Naive thymus-derived CD8-positive, alpha-beta T cell (primary cell): Measurements from ENCODE around the gene IKZF4. TPM values are rescaled to one million over a fixed set of nuclear protein-coding genes. Genes with fewer than 3 reads are reported as not detected.

ENCODE experiments used
- ATAC-seq, 2 donors: fragments of 150-1000 bp; cut with Tn5 transposase in 1 of 2; sonication (Bioruptor Pico), chemical (Tn5 transposase) in 1 of 2; 1 replicate in 1 of 2; 2 replicates in 1 of 2; pipeline ENCODE4 v1.10.0; 2021; ENCODE audit warnings: mild to moderate bottlenecking in 2 of 2, moderate library complexity in 2 of 2
- POLR2A ChIA-PET: fragments of 350-600 bp; sonication (Branson Sonifier 250); formaldehyde crosslinking; loops from one replicate; lab custom pipeline; 2021; ENCODE audit warnings: antibody characterized with exemption; lab: Charles Lee
- DNase-seq, 10 donors: peaks; one replicate each; pipeline versions ENCODE4 v3.0.0 to v3.0.0-alpha.2; 2020 to 2022
- H3K27ac Mint-ChIP-seq, 10 donors: one replicate each; pipeline ENCODE4 v1.8.0; 2020 to 2022; ENCODE audit warnings: mild to moderate bottlenecking in 10 of 10, mixed read lengths in 10 of 10, moderate library complexity in 4 of 10, inconsistent platforms in 1 of 10
- H3K27me3 Mint-ChIP-seq, 5 donors: one replicate each; pipeline ENCODE4 v1.8.0; 2021 to 2022; ENCODE audit warnings: mixed read lengths in 5 of 5
- H3K36me3 Mint-ChIP-seq, 3 donors: one replicate each; pipeline ENCODE4 v1.8.0; 2020 to 2022; ENCODE audit warnings: mixed read lengths in 3 of 3, mild to moderate bottlenecking in 2 of 3, inconsistent platforms in 1 of 3
- H3K4me1 Mint-ChIP-seq, 4 donors: one replicate each; pipeline ENCODE4 v1.8.0; 2021 to 2022; ENCODE audit warnings: mixed read lengths in 4 of 4
- H3K4me3 Mint-ChIP-seq, 10 donors: one replicate each; pipeline ENCODE4 v1.8.0; 2020 to 2022; ENCODE audit warnings: mild to moderate bottlenecking in 10 of 10, mixed read lengths in 10 of 10, moderate library complexity in 6 of 10, inconsistent platforms in 1 of 10
- H3K9me3 Mint-ChIP-seq, 9 donors: one replicate each; pipeline ENCODE4 v1.8.0; 2020 to 2022; ENCODE audit warnings: mixed read lengths in 9 of 9, mild to moderate bottlenecking in 3 of 9, inconsistent platforms in 1 of 9, moderate library complexity in 1 of 9
- polyA plus RNA-seq, 3 donors: library from polyadenylated mRNA; unstranded; fragments of 300-500 nt; fragmentation: Illumina TruSeq; gene quantifications; one replicate each; pipeline ENCODE4 v1.2.3, GENCODE V29; 2021
- total RNA-seq, 8 experiments: library from RNA in 2 of 8; stranded (reverse) in 2 of 8; gene quantifications; one replicate each; pipeline ENCODE4 v1.2.3 and lab custom pipeline; 2021 to 2026

The IKZF4 gene
- total and polyA plus RNA-seq, 5 experiments from 2014 or later: 0.48 to 5.2 (median 0.67) TPM

DNA sequence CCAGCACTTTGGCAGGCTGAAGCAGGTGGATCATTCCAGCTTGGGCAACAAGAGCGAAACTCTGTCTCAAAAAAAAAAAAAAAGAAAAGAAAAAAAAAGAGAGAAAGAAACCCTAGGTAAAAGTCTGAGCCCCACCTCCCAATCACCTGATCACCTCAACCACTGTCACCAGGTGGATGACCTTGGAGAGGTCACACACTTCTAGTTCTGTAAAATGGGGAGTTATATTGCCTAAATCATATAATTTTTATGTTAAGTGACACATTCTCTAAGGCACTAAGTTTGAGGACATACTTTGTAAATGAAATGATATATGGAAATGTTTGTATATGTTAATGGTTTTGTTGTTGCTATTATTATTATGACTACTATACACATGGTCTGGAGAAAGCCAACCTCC is 57.6 kb downstream of the IKZF4 start:
- Mint-ChIP-seq H3K27me3 (peaks cover 0 to 4% (median 0%) of the 10 kb centered on the region in 5 donors), H3K9me3 (no peaks in the 10 kb centered on the region), H3K27ac (peak overlapping the region in 6 of 10 donors; percentile 15 to 64 (median 25)), H3K4me1 (peaks cover 0 to 14% (median 9%) of the 10 kb centered on the region in 4 donors), H3K36me3 (no peaks in the 10 kb centered on the region), H3K4me3 (peak overlapping the region; percentile 81 to 91 (median 86))
- POLR2A ChIA-PET: interaction anchor here (4.1 to 6.0 kb wide), 2 partner anchors 24 to 39 kb away, joined by 31 to 100 read pairs; partner anchors contain the start of genes PA2G4, RPL41 and ZC3H10
- no peak for ATAC-seq
- no peak for DNase-seq

DNA sequence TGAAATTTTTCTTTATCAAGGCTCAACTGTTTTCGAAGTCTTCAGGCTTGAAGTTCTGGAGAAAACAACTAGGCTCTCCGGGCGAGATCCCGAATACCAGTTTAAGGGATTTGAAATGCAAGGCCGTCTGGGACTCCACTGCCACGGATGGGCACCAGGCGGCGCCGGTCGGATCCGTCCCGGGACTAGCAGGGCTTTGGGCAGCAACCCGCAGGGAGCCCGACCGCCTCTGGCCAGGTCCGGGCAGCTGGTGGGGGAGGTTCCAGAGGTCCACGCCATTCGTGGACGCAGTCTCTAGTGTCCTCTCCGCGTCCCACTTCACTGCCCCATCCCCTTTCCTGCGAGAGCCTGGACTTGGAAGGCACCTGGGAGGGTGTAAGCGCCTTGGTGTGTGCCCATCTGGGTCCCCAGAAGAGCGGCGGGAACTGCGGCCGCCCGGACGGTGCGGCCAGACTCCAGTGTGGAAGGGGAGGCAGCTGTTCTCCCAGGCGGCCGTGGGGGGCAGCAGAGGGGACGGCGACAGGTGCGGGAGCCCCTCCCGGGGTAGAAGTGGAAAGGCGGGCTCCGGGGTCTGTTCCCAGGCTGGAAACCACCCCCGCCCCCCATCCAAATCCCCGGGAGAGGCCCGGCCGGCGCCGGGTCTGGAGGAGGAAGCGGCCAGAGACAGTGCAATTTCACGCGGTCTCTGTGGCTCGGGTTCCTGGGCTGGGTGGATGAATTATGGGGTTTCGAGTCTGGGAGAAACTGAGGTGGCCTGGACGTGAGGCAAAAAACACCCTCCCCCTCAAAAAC is 58.3 kb downstream of the IKZF4 start:
- H3K36me3 Mint-ChIP-seq: no peaks in the 10 kb centered on the region
- peaks cover 0 to 14% (median 9%) of the 10 kb centered on the region in 4 donors for H3K4me1 Mint-ChIP-seq
- H3K27ac Mint-ChIP-seq: peak overlapping the region in 7 of 10 donors; percentile 2 to 64 (median 48)
- POLR2A ChIA-PET: interaction anchor here (1.0 to 6.0 kb wide), 5 partner anchors 23 to 249 kb away, joined by 3 to 100 read pairs (median 6); partner anchors contain the start of genes DNAJC14, PA2G4, RPL41 and ZC3H10
- H3K27me3 Mint-ChIP-seq: peaks cover 0 to 6% (median 0%) of the 10 kb centered on the region in 5 donors
- H3K9me3 Mint-ChIP-seq: no peaks in the 10 kb centered on the region
- H3K4me3 Mint-ChIP-seq: peak overlapping the region; percentile 81 to 91 (median 86)
- DNase-seq: peak; percentile 30 to 74 (median 50)
- peak; percentile 73 to 76 for ATAC-seq

- no peaks in the 10 kb centered on the region for H3K36me3 Mint-ChIP-seq
- H3K9me3 Mint-ChIP-seq: no peaks in the 10 kb centered on the region
- DNase-seq: peak; percentile 12 to 70 (median 42)
- POLR2A ChIA-PET: interaction anchor here (1.0 to 6.0 kb wide), 7 partner anchors 22 to 250 kb away, joined by 3 to 100 read pairs (median 6); partner anchors contain the start of genes DNAJC14, PA2G4, RNF41 and RPL41
- H3K4me1 Mint-ChIP-seq: peaks cover 0 to 14% (median 10%) of the 10 kb centered on the region in 4 donors
- peaks cover 0 to 6% (median 0%) of the 10 kb centered on the region in 5 donors for H3K27me3 Mint-ChIP-seq
- H3K4me3 Mint-ChIP-seq: peak within 1 kb of the TSS; percentile 81 to 91 (median 86)
- ATAC-seq: peak; percentile 68 to 74
- peak within 1 kb of the TSS in 6 of 10 donors; percentile 19 to 66 (median 47) for H3K27ac Mint-ChIP-seq
Measured at GRCh38 chr12:56079723-56080555, 59.1 kb downstream of the IKZF4 start, which contains the start of gene ERBB3. Gene ERBB3 (plus strand): TSS chr12:56080165. CDS start chr12:56080301, 136 bp downstream.

DNA sequence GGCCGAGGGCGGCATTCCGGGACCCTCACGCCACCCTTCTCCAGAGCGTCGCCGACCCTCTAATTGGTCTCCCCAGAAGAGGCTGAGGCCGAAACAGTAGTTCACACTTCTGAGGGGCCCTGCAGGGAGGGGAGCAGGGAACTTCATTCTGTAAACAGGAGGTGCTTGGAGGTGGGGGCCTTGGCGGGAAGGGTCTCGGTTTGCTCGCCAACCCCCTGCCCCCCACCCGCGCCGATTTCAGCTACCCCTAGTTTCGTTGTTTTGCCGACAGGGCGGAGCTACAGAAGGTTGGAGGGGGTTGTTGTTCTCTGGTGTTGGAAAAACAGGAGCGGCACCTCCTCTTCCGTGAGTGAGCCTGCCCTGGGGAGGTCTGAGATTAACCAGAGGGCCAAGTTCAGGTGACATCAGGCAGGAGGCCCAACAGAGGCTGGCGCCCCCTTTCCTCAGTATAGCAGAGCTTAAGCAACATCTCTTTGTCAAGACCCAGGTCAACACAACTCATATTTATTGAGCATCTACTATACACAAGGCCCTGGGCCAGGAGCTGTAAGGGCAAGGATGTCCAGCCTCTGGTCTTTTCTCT is 59.8 kb downstream of the IKZF4 start:
- Mint-ChIP-seq H3K4me3 (peak overlapping the region; percentile 77 to 91 (median 86)), H3K27me3 (peaks cover 0 to 6% (median 0%) of the 10 kb centered on the region in 5 donors), H3K4me1 (peaks cover 0 to 15% (median 11%) of the 10 kb centered on the region in 4 donors), H3K9me3 (no peaks in the 10 kb centered on the region), H3K27ac (peak overlapping the region in 2 of 10 donors; percentile 31 to 46), H3K36me3 (no peaks in the 10 kb centered on the region)
- peak; percentile 4 to 7 for ATAC-seq
- DNase-seq: peak in 1 of 10 donors; percentile 2
- POLR2A ChIA-PET: interaction anchor here (0.5 to 6.0 kb wide), 7 partner anchors 15 to 351 kb away, joined by 3 to 100 read pairs (median 4); partner anchors contain the start of genes PA2G4, RNF41, RPL41 and ZC3H10

GRCh38 chr12:56081393-56082347 is 60.8 kb downstream of the IKZF4 start:
- peak overlapping the region in 8 of 10 donors; percentile 43 to 90 (median 82) for H3K4me3 Mint-ChIP-seq
- peak overlapping the region in 2 of 10 donors; percentile 9 to 66 for H3K27ac Mint-ChIP-seq
- DNase-seq: no peak
- H3K9me3 Mint-ChIP-seq: no peaks in the 10 kb centered on the region
- peaks cover 0 to 15% (median 11%) of the 10 kb centered on the region in 4 donors for H3K4me1 Mint-ChIP-seq
- no peaks in the 10 kb centered on the region for H3K36me3 Mint-ChIP-seq
- POLR2A ChIA-PET: interaction anchor here (0.6 to 6.0 kb wide), 8 partner anchors 14 to 152 kb away, joined by 3 to 100 read pairs (median 4); partner anchors contain the start of genes PA2G4, RNF41, RPL41 and ZC3H10
- no peak for ATAC-seq
- H3K27me3 Mint-ChIP-seq: peaks cover 0 to 6% (median 0%) of the 10 kb centered on the region in 5 donors

- Mint-ChIP-seq H3K27ac (no peak overlapping the region), H3K27me3 (peaks cover 0 to 6% (median 0%) of the 10 kb centered on the region in 5 donors), H3K4me3 (peak overlapping the region in 1 of 10 donors; percentile 71), H3K36me3 (no peaks in the 10 kb centered on the region), H3K4me1 (peaks cover 0 to 15% (median 11%) of the 10 kb centered on the region in 4 donors), H3K9me3 (no peaks in the 10 kb centered on the region)
- DNase-seq (no peak), ATAC-seq (no peak)
- POLR2A ChIA-PET: interaction anchor here (0.6 to 6.0 kb wide), 4 partner anchors 20 to 152 kb away, joined by 4 to 100 read pairs (median 4); partner anchors contain the start of genes PA2G4 and ZC3H10
Measured at GRCh38 chr12:56082382-56082781, 61.5 kb downstream of the IKZF4 start.

DNA sequence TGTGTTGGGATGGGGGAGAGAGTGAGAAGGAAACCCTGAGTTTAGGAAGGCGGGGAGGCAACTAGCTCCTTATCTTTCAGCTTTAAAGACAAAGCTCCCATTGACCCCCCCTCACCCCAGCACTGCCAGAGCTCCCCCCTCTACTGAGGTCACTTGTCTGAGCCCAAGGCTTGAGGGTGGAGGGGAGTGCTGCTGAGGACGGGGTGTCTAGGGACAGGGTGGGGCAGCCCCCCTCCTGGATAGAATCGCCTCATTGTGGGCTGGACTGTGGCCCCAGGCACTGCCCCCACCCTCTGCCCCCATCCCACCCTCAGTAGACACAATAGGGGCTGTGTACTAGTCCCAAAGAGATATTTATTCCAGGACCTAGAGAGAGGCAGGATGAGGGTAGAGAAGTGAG is 62.1 kb downstream of the IKZF4 start:
- H3K27me3 Mint-ChIP-seq: peaks cover 0 to 6% (median 0%) of the 10 kb centered on the region in 5 donors
- no peak overlapping the region for H3K27ac Mint-ChIP-seq
- H3K4me1 Mint-ChIP-seq: peaks cover 0 to 15% (median 11%) of the 10 kb centered on the region in 4 donors
- POLR2A ChIA-PET: interaction anchor here (0.6 to 1.5 kb wide), 3 partner anchors 19 to 361 kb away, joined by 4 to 7 read pairs (median 4); partner anchors contain the start of gene ZC3H10
- DNase-seq (no peak), ATAC-seq (no peak)
- H3K4me3 Mint-ChIP-seq: no peak overlapping the region
- H3K36me3 Mint-ChIP-seq: no peaks in the 10 kb centered on the region
- H3K9me3 Mint-ChIP-seq: no peaks in the 10 kb centered on the region

DNA sequence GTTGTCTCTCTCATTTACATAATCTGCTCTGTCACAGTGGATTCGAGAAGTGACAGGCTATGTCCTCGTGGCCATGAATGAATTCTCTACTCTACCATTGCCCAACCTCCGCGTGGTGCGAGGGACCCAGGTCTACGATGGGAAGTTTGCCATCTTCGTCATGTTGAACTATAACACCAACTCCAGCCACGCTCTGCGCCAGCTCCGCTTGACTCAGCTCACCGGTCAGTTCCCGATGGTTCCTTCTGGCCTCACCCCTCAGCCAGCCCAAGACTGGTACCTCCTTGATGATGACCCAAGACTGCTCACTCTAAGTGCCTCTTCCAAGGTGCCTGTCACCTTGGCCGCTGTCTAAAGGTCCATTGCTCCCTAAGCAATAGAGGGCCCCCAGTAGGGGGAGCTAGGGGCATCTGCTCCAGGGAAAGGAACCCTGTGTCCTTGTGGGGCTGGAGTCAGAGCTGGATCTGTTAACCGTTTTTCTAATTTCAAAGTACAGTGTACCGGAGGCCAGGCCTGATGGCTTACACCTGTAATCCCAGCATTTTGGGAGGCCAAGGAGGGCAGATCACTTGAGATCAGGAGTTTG is 64.2 kb downstream of the IKZF4 start:
- DNase-seq (peak in 1 of 10 donors; percentile 4), ATAC-seq (peak in 1 of 2 donors; percentile 31)
- Mint-ChIP-seq H3K36me3 (no peaks in the 10 kb centered on the region), H3K4me3 (no peak overlapping the region), H3K9me3 (no peaks in the 10 kb centered on the region), H3K4me1 (peaks cover 0 to 14% (median 8%) of the 10 kb centered on the region in 4 donors), H3K27me3 (peaks cover 0 to 6% (median 0%) of the 10 kb centered on the region in 5 donors), H3K27ac (peak overlapping the region in 2 of 10 donors; percentile 43 to 56)
- POLR2A ChIA-PET: interaction anchor here (0.6 to 1.7 kb wide), 6 partner anchors 10 to 118 kb away, joined by 3 to 23 read pairs (median 4); partner anchors contain the start of gene PA2G4

DNA sequence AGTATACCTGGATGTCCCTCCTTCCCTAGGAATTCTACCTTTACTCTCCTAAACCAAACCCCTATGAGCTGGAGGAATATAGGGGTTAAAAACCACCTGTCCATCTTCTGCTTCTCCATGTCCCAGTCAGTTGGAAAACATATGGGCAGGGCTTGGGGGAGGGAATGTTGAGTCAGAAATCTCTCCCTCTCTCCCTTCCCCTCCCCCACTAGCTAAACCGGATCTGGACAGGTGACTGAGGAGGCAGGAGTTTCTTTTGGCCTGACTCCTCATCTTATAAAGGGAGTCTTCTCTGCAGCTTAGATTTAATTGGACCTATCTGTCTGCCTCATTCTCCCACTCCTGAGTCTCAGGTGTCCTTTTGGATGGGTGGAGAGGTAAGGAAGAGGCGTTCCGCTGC is 65.3 kb downstream of the IKZF4 start:
- H3K27me3 Mint-ChIP-seq: peaks cover 0 to 2% (median 0%) of the 10 kb centered on the region in 5 donors
- H3K4me3 Mint-ChIP-seq: no peak overlapping the region
- DNase-seq (no peak), ATAC-seq (no peak)
- H3K36me3 Mint-ChIP-seq: no peaks in the 10 kb centered on the region
- H3K27ac Mint-ChIP-seq: no peak overlapping the region
- H3K4me1 Mint-ChIP-seq: peaks cover 0 to 9% (median 2%) of the 10 kb centered on the region in 4 donors
- no peaks in the 10 kb centered on the region for H3K9me3 Mint-ChIP-seq
- POLR2A ChIA-PET: interaction anchor here (1.0 to 1.7 kb wide), 2 partner anchors 18 to 25 kb away, joined by 3 to 23 read pairs; partner anchors contain the start of gene PA2G4

DNA sequence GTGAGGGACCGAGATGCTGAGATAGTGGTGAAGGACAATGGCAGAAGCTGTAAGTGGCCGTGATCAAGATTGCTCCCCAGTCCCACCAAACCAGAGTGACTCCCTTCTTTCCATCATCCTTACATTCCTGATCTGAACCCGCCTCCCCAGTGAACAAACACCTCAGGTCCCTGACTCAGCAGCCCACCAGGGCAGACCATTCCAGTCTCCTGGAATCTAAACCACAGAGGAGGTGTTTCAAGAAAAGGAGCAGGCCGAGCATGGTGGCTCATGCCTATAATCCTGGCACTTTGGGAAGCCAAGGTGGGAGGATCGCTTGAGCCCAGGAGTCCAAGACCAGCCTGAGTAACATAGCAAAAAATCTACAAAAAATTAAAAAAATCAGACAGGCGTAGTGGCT is 65.8 kb downstream of the IKZF4 start:
- POLR2A ChIA-PET: interaction anchor here (0.6 to 1.7 kb wide), 3 partner anchors 17 to 27 kb away, joined by 3 to 23 read pairs (median 3); partner anchors contain the start of gene PA2G4
- H3K27ac Mint-ChIP-seq: no peak overlapping the region
- H3K4me3 Mint-ChIP-seq: no peak overlapping the region
- H3K36me3 Mint-ChIP-seq: no peaks in the 10 kb centered on the region
- H3K9me3 Mint-ChIP-seq: no peaks in the 10 kb centered on the region
- ATAC-seq: no peak
- no peak for DNase-seq
- peaks cover 0 to 2% (median 0%) of the 10 kb centered on the region in 5 donors for H3K27me3 Mint-ChIP-seq
- peaks cover 0 to 6% (median under 1%) of the 10 kb centered on the region in 4 donors for H3K4me1 Mint-ChIP-seq
